GM13976 (cell line): ENCODE data around the gene GGA1.
"Not testable (repeated sequence)": the region's sequence is repeated elsewhere in the genome, so short reads cannot be mapped to it uniquely, and the experiment has no call there.

Experiments
- DNase-seq: peaks from one replicate; pipeline ENCODE4 v3.0.0; 2012; ENCODE audit warnings: low spot score
- CTCF ChIP-seq: IDR thresholded peaks from 2 replicates; pipeline ENCODE4 v1.5.1; 2012; ENCODE audit warnings: borderline replicate concordance, mild to moderate bottlenecking; ENCODE audit not compliant: insufficient read depth; ENCODE audit errors: extremely low read depth, missing control alignments, control extremely low read depth
- in situ Hi-C: fragments of 300-500 bp; cut with MboI; formaldehyde crosslinking; loops from one replicate; pipeline ENCODE4 v1.12.0; 2022; ENCODE audit warnings: low sequenced_read_pairs, mixed read lengths, inconsistent platforms; ENCODE audit not compliant: unreplicated experiment

Gene GGA1

DNA sequence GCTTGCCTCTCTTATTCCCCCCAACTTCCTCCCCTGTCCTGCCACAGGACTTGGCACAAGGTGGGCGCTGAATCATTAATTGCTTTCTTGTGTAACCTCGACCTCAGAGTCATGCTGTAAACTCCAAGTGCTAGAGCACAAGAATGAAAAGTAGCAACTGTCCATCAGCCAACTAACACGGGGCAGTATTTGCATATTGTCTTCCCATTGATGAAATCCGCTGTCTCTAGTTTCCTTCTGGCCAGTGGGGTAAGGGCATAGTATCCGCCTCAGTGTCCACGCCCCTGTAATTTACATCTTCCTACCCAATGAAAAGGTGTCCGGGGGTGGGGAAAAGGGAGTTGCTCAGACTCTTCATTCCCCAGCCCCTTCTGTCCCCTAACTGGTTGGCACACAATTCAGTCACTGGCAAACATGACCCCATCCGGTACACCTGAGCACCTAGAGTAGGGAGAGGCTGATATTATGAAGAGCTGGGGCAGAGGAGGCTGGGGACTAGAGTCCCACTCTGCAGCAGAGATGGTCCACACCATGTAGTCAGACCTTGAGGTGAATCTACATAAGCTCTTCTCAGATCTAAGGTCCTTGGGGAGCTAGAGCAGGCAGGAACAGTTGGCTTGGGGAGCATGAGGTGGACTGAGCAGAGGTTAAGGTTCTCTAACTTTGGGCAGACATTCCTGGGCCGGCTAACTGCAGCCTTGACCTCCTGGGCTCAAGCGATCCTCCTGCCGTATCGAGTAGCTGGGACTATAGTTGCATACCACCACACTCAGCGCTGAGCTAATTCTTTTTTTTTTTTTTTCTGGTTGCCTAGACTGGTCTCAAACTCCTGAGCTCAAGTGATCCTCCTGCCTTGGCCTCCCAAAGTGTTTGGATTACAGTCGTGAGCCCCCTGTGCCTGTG lies 6.8 kb upstream of the GGA1 start:
- in situ Hi-C loops: no loop called here
- DNase-seq: no peak
- TF ChIP-seq CTCF: no peak

DNA sequence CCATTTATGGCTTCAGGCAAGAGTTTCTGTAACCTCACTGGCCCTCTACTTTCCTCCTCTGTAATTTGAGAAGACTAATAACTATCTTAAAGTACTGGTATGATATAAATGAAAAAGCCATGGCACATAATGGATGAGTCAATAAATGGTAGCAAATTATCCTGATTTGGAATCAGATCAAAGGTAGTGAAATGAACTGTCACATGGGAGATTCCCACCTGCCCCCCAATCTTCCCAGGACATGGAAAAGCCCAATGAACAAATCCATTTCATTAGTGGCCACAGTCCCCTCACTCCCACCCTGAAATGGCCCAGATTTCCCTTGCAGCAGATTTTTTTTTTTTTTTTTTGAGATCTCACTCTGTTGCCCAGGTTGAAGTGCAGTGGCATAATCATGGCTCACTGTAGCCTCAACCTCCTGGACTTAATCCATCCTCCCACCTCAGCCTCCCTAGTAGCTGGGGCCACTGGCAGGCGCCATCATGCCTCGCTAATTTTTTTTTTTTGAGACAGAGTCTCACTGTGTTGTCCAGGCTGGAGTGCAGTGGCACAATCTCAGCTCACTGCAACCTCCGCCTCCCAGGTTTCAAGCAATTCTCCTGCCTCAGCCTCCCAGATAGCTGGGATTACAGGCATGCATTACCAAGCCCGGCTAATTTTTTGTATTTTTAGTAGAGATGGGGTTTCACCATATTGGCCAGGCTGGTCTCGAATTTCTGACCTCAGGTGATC lies 5.9 kb upstream of the GGA1 start:
- DNase-seq, in situ Hi-C loops: not testable (repeated sequence)

DNA sequence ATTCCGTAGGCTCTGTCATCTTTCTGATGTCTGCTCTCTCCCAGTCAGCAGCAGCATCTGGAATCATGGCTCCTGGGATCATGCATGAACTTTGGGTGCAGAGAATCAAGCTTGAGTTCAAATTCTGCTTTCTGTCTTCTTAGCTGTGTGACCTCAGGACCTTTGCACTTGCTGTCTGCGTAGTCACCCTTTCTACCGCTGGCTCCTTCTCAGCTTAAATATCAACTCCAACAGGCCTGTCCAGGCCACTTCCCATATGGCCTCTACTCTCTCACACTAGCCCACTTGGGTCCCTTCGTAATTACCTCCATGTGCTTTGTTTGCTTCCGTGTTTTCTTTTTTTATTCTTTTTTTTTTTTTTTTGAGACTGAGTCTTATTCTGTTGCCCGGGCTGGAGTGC lies 4.6 kb upstream of the GGA1 start:
- no peak for DNase-seq
- TF ChIP-seq CTCF: no peak
- in situ Hi-C loops: no loop called here

DNA sequence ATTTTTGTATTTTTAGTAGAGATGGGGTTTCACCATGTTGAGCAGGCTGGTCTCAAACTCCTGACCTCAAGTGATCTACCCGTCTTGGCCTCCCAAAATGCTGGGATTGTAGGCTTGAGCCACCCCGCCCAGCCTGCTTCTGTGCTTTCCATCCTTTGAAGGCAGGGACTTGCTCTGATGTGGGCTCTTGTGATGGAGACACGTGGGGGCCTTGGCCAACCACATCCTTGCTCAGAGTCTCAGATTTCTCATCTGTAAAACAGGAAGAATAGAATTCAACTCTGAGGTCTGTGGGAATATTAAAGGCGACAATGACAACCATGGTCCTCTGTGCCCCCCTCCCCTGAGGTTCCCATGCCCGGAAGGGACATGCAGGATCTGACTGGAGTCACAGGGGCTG lies 3.8 kb upstream of the GGA1 start:
- in situ Hi-C loops: no loop called here
- DNase-seq: no peak
- no peak for TF ChIP-seq CTCF

DNA sequence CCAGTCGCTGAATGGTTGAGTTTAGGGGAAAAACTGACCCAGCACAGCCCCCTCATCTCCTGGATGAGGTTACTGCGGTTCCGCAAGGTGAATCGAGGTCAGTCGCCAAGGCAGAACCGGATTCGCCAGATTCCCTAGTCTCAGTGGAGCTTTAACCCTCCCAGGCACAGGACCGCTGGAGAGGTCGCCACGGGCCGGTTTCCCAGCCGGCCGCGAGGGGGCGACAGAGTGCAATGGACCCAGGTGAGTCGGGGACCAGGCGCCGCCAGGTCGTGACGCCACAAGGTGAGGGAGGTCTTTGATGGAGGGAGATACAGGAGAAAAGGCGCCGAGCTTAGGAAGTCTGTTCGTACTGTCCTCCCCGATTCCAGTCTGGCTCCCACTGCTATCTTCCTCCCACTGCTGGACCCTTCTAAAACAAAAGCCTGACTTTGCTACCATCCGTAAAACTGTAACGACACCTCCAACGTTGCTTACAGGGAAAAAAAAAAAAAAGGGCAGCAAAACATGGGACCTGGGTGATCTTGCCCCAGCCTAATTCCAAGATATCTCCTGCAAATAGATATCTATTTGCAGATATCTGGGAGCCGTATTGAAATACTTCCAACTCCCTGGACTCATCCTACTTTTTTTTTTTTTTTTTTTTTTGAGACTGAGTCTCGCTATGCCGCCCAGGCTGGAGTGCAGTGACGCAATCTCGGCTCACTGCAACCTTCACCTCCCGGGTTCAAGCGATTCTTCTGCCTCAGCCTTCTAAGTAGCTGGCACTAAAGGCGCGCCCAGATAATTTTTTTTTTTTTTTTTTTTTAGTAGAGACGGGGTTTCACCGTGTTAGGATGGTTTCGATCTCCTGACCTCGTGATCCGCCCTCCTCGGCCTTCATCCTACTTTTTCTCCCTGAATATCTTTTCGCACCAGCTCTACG lies 1.4 kb upstream of the GGA1 start:
- peak; percentile 97 for TF ChIP-seq CTCF
- DNase-seq: peak; percentile 87
- in situ Hi-C loops: no loop called here

DNA sequence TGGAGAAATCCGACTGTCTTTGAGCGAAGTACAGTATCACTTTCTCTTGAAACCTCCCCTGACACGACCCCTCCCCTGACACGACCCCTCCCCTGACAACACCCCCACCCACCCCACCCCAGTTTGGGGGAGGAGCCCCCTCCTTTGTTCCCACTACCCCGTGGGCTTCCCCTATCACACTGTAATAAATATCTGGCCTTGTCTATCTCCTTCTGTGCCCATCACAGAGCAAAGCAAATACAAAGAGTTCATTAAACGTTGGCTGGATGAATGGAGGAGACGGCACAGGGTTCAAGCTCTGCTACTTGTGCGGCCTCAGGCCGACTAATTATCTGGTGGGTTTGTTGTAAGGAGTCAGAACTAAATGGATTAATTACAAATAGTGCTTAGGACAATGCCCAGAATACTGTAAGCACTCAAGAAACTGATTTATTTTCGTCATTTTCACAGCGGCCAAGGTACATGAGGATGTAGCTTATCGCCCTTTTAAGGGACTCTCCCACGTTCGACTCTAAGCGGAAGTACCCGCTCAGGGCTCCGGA lies 628 bp upstream of the GGA1 start:
- no peak for TF ChIP-seq CTCF
- DNase-seq: peak; percentile 35
- in situ Hi-C loops: no loop called here
